NT2/D1 (cell line): ENCODE measurements around the gene SLC8A1.

Experiments
- SUZ12 ChIP-seq: IDR thresholded peaks from 2 replicates; pipeline ENCODE4 v1.6.1; 2011; ENCODE audit not compliant: insufficient read length, insufficient read depth; ENCODE audit errors: extremely low read depth
- ZNF274 ChIP-seq: IDR thresholded peaks from 2 replicates; pipeline ENCODE4 v1.6.1; 2011; ENCODE audit warnings: mild to moderate bottlenecking, low read depth, low read length

DNA sequence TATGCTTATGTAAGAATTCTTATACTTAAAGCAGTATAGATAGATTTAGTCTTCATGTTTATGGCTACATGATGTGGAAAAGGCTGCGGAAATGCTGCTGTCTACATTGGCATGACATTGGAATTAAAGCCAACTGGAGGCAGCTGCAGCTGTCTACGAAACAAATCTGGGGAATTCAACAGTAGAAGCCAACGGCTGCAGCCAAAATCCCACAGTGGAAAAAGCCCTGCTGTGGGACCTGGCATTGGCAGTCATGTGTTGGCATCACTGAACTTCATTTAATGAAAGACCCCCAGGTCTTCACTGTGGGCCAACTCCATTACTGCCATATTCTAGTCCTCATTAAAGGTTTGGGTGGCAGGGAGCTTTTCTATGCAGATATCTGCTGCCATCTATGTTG, 223.6 kb downstream of the SLC8A1 start:
- TF ChIP-seq ZNF274 (no peak), SUZ12 (no peak)
